ENCODE results near the gene TMEM62. TPM values are rescaled to one million over a fixed set of nuclear protein-coding genes. Genes with fewer than 3 reads are reported as not detected.

Gene TMEM62
- total and polyA plus RNA-seq, 2 of the 8 experiments (the other 6 are each of a cell fraction or from before 2014, with no cell fraction given): 2.0 to 4.0 TPM

GRCh38 chr15:43086551-43086950, 46.8 kb upstream of the TMEM62 start (continued):
- TF ChIP-seq, protein P1, sequence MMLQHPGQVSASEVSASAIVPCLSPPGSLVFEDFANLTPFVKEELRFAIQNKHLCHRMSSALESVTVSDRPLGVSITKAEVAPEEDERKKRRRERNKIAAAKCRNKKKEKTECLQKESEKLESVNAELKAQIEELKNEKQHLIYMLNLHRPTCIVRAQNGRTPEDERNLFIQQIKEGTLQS (IDR thresholded peaks at IDR 0.05; ENCODE audit: insufficient read depth, low read depth, low read length): no peak
- TF ChIP-seq SRF (IDR thresholded peaks at IDR 0.05; ENCODE audit: low read depth, low read length) (no peak), POLR2A (IDR thresholded peaks at IDR 0.05; ENCODE audit: control extremely low read depth in 1 of 2, low read depth in 2 of 2, low read length in 2 of 2) (no peak), CREB1 (IDR thresholded peaks at IDR 0.05) (no peak), CHD2 (IDR thresholded peaks at IDR 0.05; ENCODE audit: low read length) (no peak), SP2 (IDR thresholded peaks at IDR 0.05; ENCODE audit: low read length) (no peak), CTBP2 (IDR thresholded peaks at IDR 0.05; ENCODE audit: borderline replicate concordance, insufficient read depth, insufficient read length, low read length) (no peak), BACH1 (IDR thresholded peaks at IDR 0.05; ENCODE audit: low read length) (no peak)
